MM.1S (cell line): Measurements from ENCODE around the gene CYP8B1.

ENCODE experiments used
- DNase-seq: peaks from one replicate; pipeline ENCODE4 v3.0.0-alpha.2; 2015
- H2AFZ ChIP-seq: fragments of 300-600 bp; sonication (generic); 2 replicates; pipeline ENCODE4 v1.6.0; 2016; ENCODE audit warnings: antibody characterized with exemption, low read length
- H3F3A ChIP-seq: fragments of 300-600 bp; sonication (generic); 2 replicates; pipeline ENCODE4 v1.6.1; 2016; ENCODE audit warnings: mild to moderate bottlenecking, antibody characterized with exemption, low read length, moderate library complexity, mixed read lengths; ENCODE audit not compliant: insufficient read depth
- H3K27ac ChIP-seq: fragments of 300-600 bp; sonication (generic); 2 replicates; pipeline ENCODE4 v1.5.1; 2016; ENCODE audit warnings: mild to moderate bottlenecking, low read length
- H3K27me3 ChIP-seq: fragments of 300-600 bp; sonication (generic); replicated peaks from 2 replicates; pipeline ENCODE4 v1.6.0; 2016; ENCODE audit warnings: low read length; ENCODE audit not compliant: insufficient read depth
- H3K36me3 ChIP-seq: fragments of 300-600 bp; sonication (generic); replicated peaks from 2 replicates; pipeline ENCODE4 v1.6.1; 2016; ENCODE audit warnings: mild to moderate bottlenecking, low read length, mixed read lengths; ENCODE audit not compliant: insufficient read depth
- H3K4me1 ChIP-seq: fragments of 300-600 bp; sonication (generic); 2 replicates; pipeline ENCODE4 v1.6.1; 2016; ENCODE audit warnings: low read length, mixed read lengths
- H3K4me2 ChIP-seq: fragments of 300-600 bp; sonication (generic); 2 replicates; pipeline ENCODE4 v1.6.0; 2016; ENCODE audit warnings: low read depth, low read length
- H3K4me3 ChIP-seq: fragments of 300-600 bp; sonication (generic); 2 replicates; pipeline ENCODE4 v1.5.1; 2016; ENCODE audit warnings: low read length, mixed read lengths
- H3K79me2 ChIP-seq: fragments of 300-600 bp; sonication (generic); 2 replicates; pipeline ENCODE4 v1.6.1; 2016; ENCODE audit warnings: mixed run types, low read length, mixed read lengths
- H3K9ac ChIP-seq: fragments of 300-600 bp; sonication (generic); 2 replicates; pipeline ENCODE4 v1.6.1; 2016; ENCODE audit warnings: low read length, mixed read lengths
- H3K9me2 ChIP-seq: fragments of 300-600 bp; sonication (generic); replicated peaks from 2 replicates; pipeline ENCODE4 v1.6.1; 2016; ENCODE audit warnings: mild to moderate bottlenecking, low read length, mixed read lengths; ENCODE audit not compliant: insufficient read depth
- H3K9me3 ChIP-seq: fragments of 300-600 bp; sonication (generic); replicated peaks from 2 replicates; pipeline ENCODE4 v1.6.1; 2016; ENCODE audit warnings: mild to moderate bottlenecking, low read length, mixed read lengths; ENCODE audit not compliant: insufficient read depth
- H4K20me1 ChIP-seq: fragments of 300-600 bp; sonication (generic); 2 replicates; pipeline ENCODE4 v1.6.1; 2016; ENCODE audit warnings: mild to moderate bottlenecking, low read length, moderate library complexity, mixed read lengths; ENCODE audit not compliant: insufficient read depth
- CTCF ChIP-seq: fragments of 300-600 bp; sonication (generic); IDR thresholded peaks from 2 replicates; pipeline ENCODE4 v1.5.1; 2016; ENCODE audit warnings: antibody characterized with exemption, low read length, mixed read lengths
- EZH2 ChIP-seq: fragments of 300-600 bp; sonication (generic); optimal IDR thresholded peaks from 2 replicates; pipeline ENCODE3; 2017; ENCODE audit warnings: low read depth, mild to moderate bottlenecking, antibody characterized with exemption, low read length, mixed read lengths
- EZH2phosphoT487 ChIP-seq: fragments of 300-600 bp; sonication (generic); IDR thresholded peaks from 2 replicates; pipeline ENCODE4 v1.6.1; 2018; ENCODE audit warnings: antibody characterized with exemption, low read length

The CYP8B1 gene

DNA sequence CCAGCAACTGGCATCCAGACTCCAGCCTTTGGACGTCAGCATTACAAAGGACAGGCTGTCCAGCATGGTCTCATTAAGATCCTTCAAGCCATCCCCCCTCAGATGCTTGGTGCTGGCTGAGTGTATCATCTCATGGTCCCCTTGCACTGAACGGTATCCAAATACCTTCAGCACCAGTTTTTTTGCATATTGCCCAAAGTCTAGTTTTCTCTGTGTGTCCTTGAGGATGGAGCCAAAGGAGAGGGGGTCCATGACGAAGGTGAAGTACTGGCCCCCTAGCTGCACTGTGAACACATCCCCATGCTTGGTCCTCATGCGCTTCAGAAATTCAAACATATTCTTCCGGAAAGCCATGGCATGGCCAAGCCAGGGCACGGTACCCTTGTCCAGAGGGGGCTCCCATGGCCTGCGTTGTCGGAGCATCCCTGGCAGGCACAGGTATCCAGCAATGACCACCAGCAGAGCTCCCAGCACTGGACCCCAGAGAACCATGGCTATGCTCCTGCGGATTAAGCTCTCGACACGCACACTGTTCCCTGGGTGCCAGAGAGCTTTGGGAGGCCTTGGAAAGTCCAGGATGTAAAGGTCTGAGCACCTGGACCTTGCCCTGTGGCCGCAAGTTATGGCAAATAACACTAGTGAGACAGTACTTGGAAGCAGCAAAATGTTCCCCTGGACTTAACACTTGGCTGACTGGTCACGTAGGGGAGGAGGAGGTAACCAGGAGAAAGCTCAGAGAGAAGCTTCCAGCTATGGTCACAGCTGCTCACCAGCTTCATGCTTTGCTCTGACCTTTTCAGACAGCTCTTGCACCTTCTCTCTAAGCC is at the start of gene CYP8B1:
Gene CYP8B1, minus strand, starts transcription at position 555 of the 827 bp plus-strand sequence. Its CDS starts 63 bp downstream, at position 492.
- H3K4me1 ChIP-seq, result no peaks in the 10 kb centered on the region
- H3K27ac ChIP-seq, result no peak within 1 kb of the TSS
- H3K36me3 ChIP-seq, result no peaks in the 10 kb centered on the region
- TF ChIP-seq EZH2phosphoT487 (no peak), CTCF (no peak), EZH2 (no peak)
- H3K27me3 ChIP-seq, result no peaks in the 10 kb centered on the region
- H3K79me2 ChIP-seq, result no peaks in the 10 kb centered on the region
- H3K9me3 ChIP-seq, result no peaks in the 10 kb centered on the region
- H3K9me2 ChIP-seq, result no peaks in the 10 kb centered on the region
- no peak within 1 kb of the TSS for H2AFZ ChIP-seq
- no peaks in the 10 kb centered on the region for H3F3A ChIP-seq
- H3K9ac ChIP-seq, result no peak within 1 kb of the TSS
- no peaks in the 10 kb centered on the region for H4K20me1 ChIP-seq
- H3K4me2 ChIP-seq, result no peak within 1 kb of the TSS
- DNase-seq, result no peak
- H3K4me3 ChIP-seq, result no peak within 1 kb of the TSS

- TF ChIP-seq EZH2, result no peak
- TF ChIP-seq CTCF, result no peak
- TF ChIP-seq EZH2phosphoT487, result no peak
- Histone ChIP-seq H3K79me2 (no peaks in the 10 kb centered on the region), H3K9me3 (no peaks in the 10 kb centered on the region), H3K9ac (no peak overlapping the region), H3K4me3 (no peak overlapping the region), H3K4me1 (no peaks in the 10 kb centered on the region), H3K27ac (no peak overlapping the region), H3F3A (no peaks in the 10 kb centered on the region), H3K27me3 (no peaks in the 10 kb centered on the region), H3K36me3 (no peaks in the 10 kb centered on the region), H4K20me1 (no peaks in the 10 kb centered on the region), H3K9me2 (no peaks in the 10 kb centered on the region), H3K4me2 (no peak overlapping the region), H2AFZ (no peak overlapping the region)
- no peak for DNase-seq
Measured at GRCh38 chr3:42923606-42924005, 47.9 kb upstream of the CYP8B1 start.

DNA sequence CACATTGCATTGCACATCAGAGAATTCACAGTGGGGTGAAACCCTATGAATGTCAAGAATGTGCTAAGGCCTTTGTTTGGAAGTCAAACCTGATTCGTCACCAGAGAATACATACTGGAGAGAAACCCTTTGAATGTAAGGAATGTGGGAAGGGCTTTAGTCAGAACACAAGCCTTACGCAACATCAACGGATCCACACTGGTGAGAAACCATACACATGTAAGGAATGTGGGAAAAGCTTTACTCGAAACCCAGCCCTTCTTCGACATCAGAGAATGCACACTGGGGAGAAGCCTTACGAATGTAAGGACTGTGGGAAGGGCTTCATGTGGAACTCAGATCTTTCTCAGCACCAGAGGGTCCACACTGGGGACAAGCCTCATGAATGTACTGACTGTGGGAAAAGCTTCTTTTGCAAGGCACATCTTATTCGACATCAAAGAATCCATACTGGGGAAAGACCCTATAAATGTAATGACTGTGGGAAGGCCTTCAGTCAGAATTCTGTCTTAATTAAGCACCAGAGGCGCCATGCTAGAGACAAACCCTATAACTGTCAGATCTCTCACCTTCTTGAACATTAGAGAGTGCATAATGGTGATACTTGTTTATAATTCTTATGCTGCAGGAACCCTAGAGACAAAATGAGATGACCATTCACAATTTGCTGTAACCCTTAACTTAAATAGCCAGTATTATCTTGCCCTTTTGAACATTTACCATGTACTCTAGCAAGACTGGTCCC is 39.3 kb upstream of the CYP8B1 start:
- H3K36me3 ChIP-seq, result no peaks in the 10 kb centered on the region
- no peaks in the 10 kb centered on the region for H3F3A ChIP-seq
- H3K4me1 ChIP-seq, result no peaks in the 10 kb centered on the region
- H2AFZ ChIP-seq, result no peak overlapping the region
- H3K9me2 ChIP-seq, result no peaks in the 10 kb centered on the region
- TF ChIP-seq EZH2 (no peak), EZH2phosphoT487 (no peak), CTCF (no peak)
- H3K9me3 ChIP-seq, result no peaks in the 10 kb centered on the region; the same call in 1 of the 2 replicates
- H4K20me1 ChIP-seq, result no peaks in the 10 kb centered on the region
- no peak overlapping the region for H3K4me3 ChIP-seq
- no peak overlapping the region for H3K4me2 ChIP-seq
- DNase-seq, result no peak
- H3K27me3 ChIP-seq, result no peaks in the 10 kb centered on the region
- H3K9ac ChIP-seq, result no peak overlapping the region
- H3K27ac ChIP-seq, result no peak overlapping the region
- no peaks in the 10 kb centered on the region for H3K79me2 ChIP-seq
